H1 (cell line): ENCODE results near the gene PRR19. TPM values are rescaled to one million over a fixed set of nuclear protein-coding genes. Genes with fewer than 3 reads are reported as not detected.

Experiments
- CTCF ChIA-PET: fragments of 300-600 bp; sonication (Branson Sonifier 250); formaldehyde crosslinking; loops from one replicate; lab custom pipeline; 2021; ENCODE audit not compliant: partially characterized antibody; lab: Charles Lee
- POLR2A ChIA-PET: fragments of 300-600 bp; sonication (Branson Sonifier 250); formaldehyde crosslinking; loops from one replicate; lab custom pipeline; 2021; ENCODE audit warnings: inconsistent platforms; ENCODE audit not compliant: partially characterized antibody; lab: Charles Lee
- DNase-seq, 2 experiments: peaks; one replicate each; pipeline versions ENCODE4 v3.0.0 to v3.0.0-alpha.2; 2010 to 2022; ENCODE audit warnings: low spot score in 2 of 2, low read depth in 1 of 2, mixed read lengths in 1 of 2
- FAIRE-seq: peaks from 2 replicates; lab custom pipeline; 2011; peaks lifted over from hg19 to GRCh38; lab: Jason Lieb, UNC
- H2AFZ ChIP-seq: 2 replicates; pipeline ENCODE4 v1.8.1; 2012; ENCODE audit warnings: low read length, inconsistent platforms
- H2AK5ac ChIP-seq: 2 replicates; pipeline ENCODE4 v1.6.1; 2013; ENCODE audit warnings: low read depth, low read length
- H2BK120ac ChIP-seq: replicated peaks from 2 replicates; pipeline ENCODE3; 2013; ENCODE audit warnings: low read depth, low read length, inconsistent platforms
- H2BK12ac ChIP-seq: 2 replicates; pipeline ENCODE4 v1.6.1; 2013; ENCODE audit warnings: low read depth, low read length
- H2BK15ac ChIP-seq: 2 replicates; pipeline ENCODE4 v1.6.1; 2013; ENCODE audit warnings: low read length
- H2BK20ac ChIP-seq: 2 replicates; pipeline ENCODE4 v1.6.1; 2013; ENCODE audit warnings: low read length
- H2BK5ac ChIP-seq: 2 replicates; pipeline ENCODE4 v1.6.1; 2013; ENCODE audit warnings: low read depth, low read length
- H3K14ac ChIP-seq: 2 replicates; pipeline ENCODE4 v1.6.1; 2013; ENCODE audit warnings: inconsistent platforms; ENCODE audit not compliant: insufficient read length
- H3K18ac ChIP-seq: 2 replicates; pipeline ENCODE4 v1.6.1; 2013; ENCODE audit warnings: low read length; ENCODE audit errors: extremely low read depth
- H3K23ac ChIP-seq: 2 replicates; pipeline ENCODE4 v1.6.1; 2013; ENCODE audit warnings: inconsistent platforms; ENCODE audit not compliant: insufficient read length
- H3K23me2 ChIP-seq: 2 replicates; pipeline ENCODE4 v1.6.1; 2013; ENCODE audit warnings: low read depth, low read length
- H3K27ac ChIP-seq: 2 replicates; pipeline ENCODE4 v1.6.1; 2011; ENCODE audit warnings: low read depth, low read length, inconsistent platforms
- H3K27me3 ChIP-seq, 4 experiments: replicated peaks in 1 of 4; 1 replicate in 1 of 4; 2 replicates in 3 of 4; pipeline versions ENCODE4 v1.6.1 to v1.8.1; 2011 to 2013; ENCODE audit warnings: low read length in 3 of 4, mild to moderate bottlenecking in 3 of 4, inconsistent platforms in 2 of 4, mixed read lengths in 2 of 4, moderate library complexity in 1 of 4; ENCODE audit not compliant: control insufficient read depth in 3 of 4, insufficient read depth in 3 of 4; ENCODE audit errors: extremely low read depth in 1 of 4
- H3K36me3 ChIP-seq, 4 experiments: 2 replicates each; pipeline versions ENCODE4 v1.6.1 to v1.8.1; 2011 to 2013; ENCODE audit warnings: mild to moderate bottlenecking in 4 of 4, low read length in 3 of 4, moderate library complexity in 2 of 4, control low read depth in 1 of 4, inconsistent platforms in 1 of 4; ENCODE audit not compliant: insufficient read depth in 4 of 4, control insufficient read depth in 2 of 4
- H3K4ac ChIP-seq: replicated peaks from 2 replicates; pipeline ENCODE3; 2013; ENCODE audit warnings: low read length, low read depth, mixed read lengths, inconsistent platforms; ENCODE audit not compliant: insufficient read length
- H3K4me1 ChIP-seq, 4 experiments: replicated peaks in 1 of 4; 1 replicate in 1 of 4; 2 replicates in 3 of 4; pipeline versions ENCODE4 v1.6.1 to v1.8.1; 2011 to 2013; ENCODE audit warnings: low read length in 3 of 4, inconsistent platforms in 2 of 4, mixed read lengths in 1 of 4; ENCODE audit not compliant: insufficient read depth in 4 of 4, control insufficient read depth in 3 of 4
- H3K4me2 ChIP-seq, 2 experiments: 2 replicates each; pipeline versions ENCODE4 v1.6.1 to v1.8.1; 2011 to 2013; ENCODE audit warnings: low read depth in 2 of 2, low read length in 2 of 2, control low read depth in 1 of 2, inconsistent platforms in 1 of 2, mild to moderate bottlenecking in 1 of 2; ENCODE audit not compliant: insufficient read depth in 1 of 2
- H3K4me3 ChIP-seq, 4 experiments: fragments of 200-600, 300-600 bp in 1 of 4; sonication (generic), shearing (Covaris generic), sonication (Bioruptor Twin) in 1 of 4; 2 replicates each; pipeline versions ENCODE4 v1.5.1 to v1.8.1; 2011 to 2016; ENCODE audit warnings: low read length in 4 of 4, low read depth in 3 of 4, control low read depth in 2 of 4, inconsistent platforms in 2 of 4, mild to moderate bottlenecking in 2 of 4, mixed read lengths in 1 of 4, moderate library complexity in 1 of 4; ENCODE audit not compliant: insufficient read depth in 2 of 4; ENCODE audit errors: extremely low read depth in 1 of 4
- H3K56ac ChIP-seq: replicated peaks from 2 replicates; pipeline ENCODE3; 2013; ENCODE audit warnings: low read depth, mild to moderate bottlenecking, mixed read lengths, low read length, inconsistent platforms; ENCODE audit not compliant: insufficient read length
- H3K79me1 ChIP-seq: 2 replicates; pipeline ENCODE4 v1.6.1; 2013; ENCODE audit warnings: low read depth, low read length, control low read depth
- H3K79me2 ChIP-seq, 2 experiments: 2 replicates each; pipeline versions ENCODE4 v1.6.1 to v1.8.1; 2012 to 2013; ENCODE audit warnings: low read length in 2 of 2, mild to moderate bottlenecking in 2 of 2, inconsistent platforms in 1 of 2; ENCODE audit not compliant: insufficient read depth in 2 of 2, control insufficient read depth in 1 of 2
- H3K9ac ChIP-seq, 4 experiments: replicated peaks in 1 of 4; 1 replicate in 1 of 4; 2 replicates in 3 of 4; pipeline versions ENCODE4 v1.6.1 to v1.8.1; 2011 to 2013; ENCODE audit warnings: low read depth in 3 of 4, low read length in 3 of 4, control low read depth in 2 of 4, mild to moderate bottlenecking in 2 of 4, moderate library complexity in 2 of 4, inconsistent platforms in 1 of 4; ENCODE audit errors: extremely low read depth in 1 of 4
- H3K9me3 ChIP-seq, 2 experiments: 2 replicates each; pipeline versions ENCODE4 v1.6.1 to v1.8.1; 2012 to 2013; ENCODE audit warnings: mild to moderate bottlenecking in 2 of 2, moderate library complexity in 2 of 2, control low read depth in 1 of 2, inconsistent platforms in 1 of 2, low read depth in 1 of 2, low read length in 1 of 2, mixed read lengths in 1 of 2; ENCODE audit not compliant: insufficient read depth in 2 of 2
- H4K20me1 ChIP-seq, 2 experiments: replicated peaks in 1 of 2; 2 replicates each; pipeline versions ENCODE3 to v1.8.1; 2011 to 2013; ENCODE audit warnings: inconsistent platforms in 2 of 2, low read length in 2 of 2, mild to moderate bottlenecking in 1 of 2; ENCODE audit not compliant: insufficient read depth in 2 of 2, control insufficient read depth in 1 of 2
- H4K5ac ChIP-seq: 2 replicates; pipeline ENCODE4 v1.6.1; 2013; ENCODE audit warnings: low read length, low read depth, mixed read lengths, inconsistent platforms; ENCODE audit not compliant: insufficient read length
- H4K8ac ChIP-seq: 2 replicates; pipeline ENCODE4 v1.8.0; 2013; ENCODE audit warnings: mild to moderate bottlenecking, moderate library complexity, low read length, inconsistent platforms; ENCODE audit not compliant: insufficient read depth; ENCODE audit errors: extremely low read depth
- H4K91ac ChIP-seq: replicated peaks from 2 replicates; pipeline ENCODE3; 2013; ENCODE audit warnings: low read length, mixed read lengths, inconsistent platforms; ENCODE audit not compliant: insufficient read length
- CREB1 ChIP-seq: IDR thresholded peaks from 2 replicates; pipeline ENCODE4 v1.6.1; 2012; ENCODE audit warnings: inconsistent platforms
- JUND ChIP-seq: IDR thresholded peaks from 2 replicates; pipeline ENCODE4 v1.6.1; 2011; ENCODE audit warnings: mild to moderate bottlenecking, improper control_type of control experiment, low read length
- KDM1A ChIP-seq: fragments of 200-600, 300-600 bp; sonication (generic); IDR thresholded peaks from 2 replicates; pipeline ENCODE4 v1.7.1; 2016; ENCODE audit warnings: mild to moderate bottlenecking, low read length, borderline replicate concordance
- NRF1 ChIP-seq: IDR thresholded peaks from 2 replicates; pipeline ENCODE4 v1.6.1; 2011; ENCODE audit warnings: mild to moderate bottlenecking, low read depth, low read length, improper control_type of control experiment
- RFX5 ChIP-seq: IDR thresholded peaks from 2 replicates; pipeline ENCODE4 v1.6.1; 2011; ENCODE audit warnings: low read depth, low read length, improper control_type of control experiment, borderline replicate concordance
- RXRA ChIP-seq: IDR thresholded peaks from 2 replicates; pipeline ENCODE4 v1.6.1; 2011; ENCODE audit warnings: low read depth, mild to moderate bottlenecking, low read length, moderate library complexity; ENCODE audit not compliant: insufficient read depth
- SRF ChIP-seq: IDR thresholded peaks from 2 replicates; pipeline ENCODE4 v1.6.1; 2011; ENCODE audit warnings: mild to moderate bottlenecking, low read depth, low read length, moderate library complexity
- TEAD4 ChIP-seq: IDR thresholded peaks from 2 replicates; pipeline ENCODE4 v1.6.1; 2012; ENCODE audit warnings: low read depth, low read length, inconsistent platforms, mixed read lengths
- ZNF274 ChIP-seq: IDR thresholded peaks from 2 replicates; pipeline ENCODE4 v1.7.0; 2012; ENCODE audit warnings: low read length, borderline replicate concordance; ENCODE audit errors: extremely low read depth
- WGBS, 2 experiments: shearing (Covaris generic) in 1 of 2; methylation state at CpG; one replicate each; pipeline versions ENCODE4 v1.1.6 to v1.1.7; 2013 to 2015; ENCODE audit warnings: low lambda C conversion rate in 2 of 2, mixed read lengths in 2 of 2, inconsistent platforms in 1 of 2, low coverage in 1 of 2, missing lambda C conversion rate in 1 of 2; ENCODE audit not compliant: insufficient replicate concordance in 2 of 2, insufficient coverage in 1 of 2, insufficient read length in 1 of 2; ENCODE audit errors: extremely low coverage in 1 of 2, missing lambda C conversion rate in 1 of 2; 5-methylcytosine and 5-hydroxymethylcytosine counted together
- polyA plus RNA-seq, 7 experiments: library from polyadenylated mRNA; depleted of rRNA in 3 of 7; stranded (reverse) in 5 of 7; unstranded in 2 of 7; fragments of >200 nt in 5 of 7; fragments of 200-250 nt in 2 of 7; gene quantifications; 1 replicate in 5 of 7; 2 replicates in 1 of 7; 4 replicates in 1 of 7; pipeline versions ENCODE4 v1.2.1 to v1.2.3, GENCODE V29; 2011 to 2013; ENCODE audit warnings: missing spikeins in 2 of 7, mixed read lengths in 2 of 7
- total RNA-seq: library from RNA; stranded (reverse); fragmentation: NEBNext Ultra II Directional; extraction: Animal tissue kit (Norgen Biotek cat#: 25700); gene quantifications from 2 replicates; pipeline ENCODE4 v1.2.1, GENCODE V29; 2021
- TF ChIP-seq, protein P1 (sequence below), 3 experiments: IDR thresholded peaks; 1 replicate in 2 of 3; 2 replicates in 1 of 3; pipeline versions ENCODE4 v1.5.1 to v1.6.1; 2011; ENCODE audit warnings: low read length in 3 of 3, mild to moderate bottlenecking in 3 of 3, inconsistent platforms in 2 of 3, low read depth in 1 of 3, moderate library complexity in 1 of 3; ENCODE audit not compliant: insufficient read depth in 1 of 3; ENCODE audit errors: control extremely low read depth in 1 of 3
- TF ChIP-seq, protein P2 (sequence below): IDR thresholded peaks from 2 replicates; pipeline ENCODE4 v1.6.1; 2012; ENCODE audit warnings: inconsistent platforms

Gene PRR19
- total and polyA plus RNA-seq, 2 of the 8 experiments (the other 6 are each of a cell fraction or from before 2014, with no cell fraction given) = 7.2 to 7.5 TPM

DNA sequence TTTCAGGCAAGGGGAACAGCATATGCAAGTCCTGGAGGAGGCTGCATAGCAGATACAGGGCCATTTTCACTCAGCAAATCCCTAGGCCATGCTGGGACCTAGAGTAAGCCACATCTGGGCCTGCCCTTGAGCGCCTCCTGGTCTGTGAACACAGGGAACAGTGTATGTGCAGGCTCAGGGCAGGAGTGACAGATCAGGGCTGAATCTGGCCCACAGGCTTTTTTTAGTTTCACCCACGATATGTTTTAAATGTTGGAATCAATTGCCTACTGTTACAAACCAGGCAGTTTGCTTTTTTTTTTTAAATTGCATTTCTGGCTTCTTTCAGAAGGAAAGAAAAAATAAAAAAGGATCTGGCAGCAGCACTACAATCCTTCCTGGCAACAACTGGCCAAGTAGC lies 9.7 kb downstream of the PRR19 start:
- Histone ChIP-seq H4K20me1 (no peaks in the 10 kb centered on the region), H3K27me3 (peaks cover 0 to 20% (median 11%) of the 10 kb centered on the region in 4 experiments; a peak in 5 of 7 replicates), H3K56ac (no peak overlapping the region), H2AFZ (no peak overlapping the region), H2BK15ac (no peak overlapping the region), H3K36me3 (no peaks in the 10 kb centered on the region), H4K91ac (no peak overlapping the region), H3K4me3 (no peak overlapping the region), H3K79me2 (no peaks in the 10 kb centered on the region), H3K23me2 (peaks cover 6% of the 10 kb centered on the region; the same call in 1 of the 2 replicates), H3K4me1 (peaks cover 0 to 8% (median 2%) of the 10 kb centered on the region in 4 experiments; a peak in 2 of 7 replicates), H3K79me1 (no peaks in the 10 kb centered on the region), H2BK5ac (no peak overlapping the region), H2AK5ac (no peak overlapping the region), H4K8ac (no peak overlapping the region), H2BK120ac (no peak overlapping the region), H2BK12ac (no peak overlapping the region), H3K4ac (no peak overlapping the region), H3K9me3 (no peaks in the 10 kb centered on the region), H2BK20ac (no peak overlapping the region), H3K27ac (no peak overlapping the region), H3K9ac (no peak overlapping the region), H4K5ac (no peak overlapping the region), H3K18ac (no peak overlapping the region), H3K4me2 (no peak overlapping the region), H3K14ac (no peak overlapping the region), H3K23ac (no peak overlapping the region)
- WGBS, 2 experiments = 73% methylated on average over 2 of the region's 2 CpGs; no CpG with 5 or more reads in 1 of the 2 experiments
- ChIA-PET POLR2A (interaction anchor here (1.0 to 1.8 kb wide), 2 partner anchors 12 to 13 kb away, joined by 3 to 7 read pairs; no protein-coding TSS in a partner anchor), CTCF (interaction anchor here (0.6 to 3.8 kb wide), 9 partner anchors 11 to 488 kb away, joined by 3 to 21 read pairs (median 3); partner anchors contain the start of gene POU2F2)
- peak in 1 of 2 experiments; percentile 49 for DNase-seq
- peak; percentile 19 for FAIRE-seq
- no peak for TF ChIP-seq KDM1A
- no peak for TF ChIP-seq SRF
- TF ChIP-seq, protein P1, sequence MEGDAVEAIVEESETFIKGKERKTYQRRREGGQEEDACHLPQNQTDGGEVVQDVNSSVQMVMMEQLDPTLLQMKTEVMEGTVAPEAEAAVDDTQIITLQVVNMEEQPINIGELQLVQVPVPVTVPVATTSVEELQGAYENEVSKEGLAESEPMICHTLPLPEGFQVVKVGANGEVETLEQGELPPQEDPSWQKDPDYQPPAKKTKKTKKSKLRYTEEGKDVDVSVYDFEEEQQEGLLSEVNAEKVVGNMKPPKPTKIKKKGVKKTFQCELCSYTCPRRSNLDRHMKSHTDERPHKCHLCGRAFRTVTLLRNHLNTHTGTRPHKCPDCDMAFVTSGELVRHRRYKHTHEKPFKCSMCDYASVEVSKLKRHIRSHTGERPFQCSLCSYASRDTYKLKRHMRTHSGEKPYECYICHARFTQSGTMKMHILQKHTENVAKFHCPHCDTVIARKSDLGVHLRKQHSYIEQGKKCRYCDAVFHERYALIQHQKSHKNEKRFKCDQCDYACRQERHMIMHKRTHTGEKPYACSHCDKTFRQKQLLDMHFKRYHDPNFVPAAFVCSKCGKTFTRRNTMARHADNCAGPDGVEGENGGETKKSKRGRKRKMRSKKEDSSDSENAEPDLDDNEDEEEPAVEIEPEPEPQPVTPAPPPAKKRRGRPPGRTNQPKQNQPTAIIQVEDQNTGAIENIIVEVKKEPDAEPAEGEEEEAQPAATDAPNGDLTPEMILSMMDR (IDR thresholded peaks at IDR 0.05; ENCODE audit: control extremely low read depth in 1 of 3, insufficient read depth in 1 of 3, low read depth in 1 of 3, low read length in 3 of 3) = peak; percentile 36 to 56 (median 55); a peak in 3 of 4 replicates
- no peak for TF ChIP-seq ZNF274
- TF ChIP-seq RFX5 = no peak
- TF ChIP-seq CREB1 = no peak
- no peak for TF ChIP-seq TEAD4
- no peak for TF ChIP-seq JUND
- TF ChIP-seq, protein P2, sequence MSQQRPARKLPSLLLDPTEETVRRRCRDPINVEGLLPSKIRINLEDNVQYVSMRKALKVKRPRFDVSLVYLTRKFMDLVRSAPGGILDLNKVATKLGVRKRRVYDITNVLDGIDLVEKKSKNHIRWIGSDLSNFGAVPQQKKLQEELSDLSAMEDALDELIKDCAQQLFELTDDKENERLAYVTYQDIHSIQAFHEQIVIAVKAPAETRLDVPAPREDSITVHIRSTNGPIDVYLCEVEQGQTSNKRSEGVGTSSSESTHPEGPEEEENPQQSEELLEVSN = no peak
- no peak for TF ChIP-seq RXRA
- TF ChIP-seq NRF1 = no peak
